OCI-LY3 (cell line): ENCODE data around the gene RPUSD4.

Experiments
- CTCF ChIP-seq: fragments of 200-600, 300-600 bp; sonication (generic); IDR thresholded peaks from 2 replicates; pipeline ENCODE4 v1.5.1; 2014; ENCODE audit warnings: antibody characterized with exemption, low read length, low read depth
- EZH2phosphoT487 ChIP-seq: fragments of 200-600 bp; shearing (Covaris generic); IDR thresholded peaks from 2 replicates; pipeline ENCODE4 v1.6.1; 2018; ENCODE audit warnings: antibody characterized with exemption, mixed run types, low read depth

GRCh38 chr11:126207896-126208295 is 3.6 kb downstream of the RPUSD4 start:
- TF ChIP-seq CTCF (no peak), EZH2phosphoT487 (no peak)
